HG03045 (cell line): ENCODE measurements around the gene ROS1.
"Not testable (repeated sequence)": the region's sequence is repeated elsewhere in the genome, so short reads cannot be mapped to it uniquely, and the experiment has no call there.

Source experiments
- ATAC-seq: cut with Tn5 transposase; IDR thresholded peaks from one replicate; pipeline ENCODE4 v1.9.1; 2021; ENCODE audit warnings: mild to moderate bottlenecking, moderate library complexity; ENCODE audit not compliant: unreplicated experiment

ROS1 gene

DNA sequence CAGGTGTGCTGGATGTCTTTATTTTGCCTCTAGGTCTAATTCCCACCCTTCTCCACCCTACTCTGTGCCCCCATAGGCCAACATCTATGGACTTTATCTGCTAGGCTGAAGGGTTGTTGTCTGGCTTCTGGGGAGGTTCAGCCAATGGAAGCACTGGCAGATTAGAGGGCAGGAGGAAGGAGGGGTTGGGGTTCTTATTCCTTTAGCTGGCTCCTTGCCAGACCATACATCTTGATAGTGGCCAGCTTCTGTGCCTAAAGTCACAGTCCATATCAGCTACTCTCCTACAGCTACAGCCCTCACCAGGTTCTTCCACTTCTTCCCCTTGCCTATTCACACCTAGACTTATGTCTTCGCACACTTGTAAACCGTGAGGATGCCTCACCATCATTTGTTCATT, 41.1 kb downstream of the ROS1 start:
- no peak for ATAC-seq

DNA sequence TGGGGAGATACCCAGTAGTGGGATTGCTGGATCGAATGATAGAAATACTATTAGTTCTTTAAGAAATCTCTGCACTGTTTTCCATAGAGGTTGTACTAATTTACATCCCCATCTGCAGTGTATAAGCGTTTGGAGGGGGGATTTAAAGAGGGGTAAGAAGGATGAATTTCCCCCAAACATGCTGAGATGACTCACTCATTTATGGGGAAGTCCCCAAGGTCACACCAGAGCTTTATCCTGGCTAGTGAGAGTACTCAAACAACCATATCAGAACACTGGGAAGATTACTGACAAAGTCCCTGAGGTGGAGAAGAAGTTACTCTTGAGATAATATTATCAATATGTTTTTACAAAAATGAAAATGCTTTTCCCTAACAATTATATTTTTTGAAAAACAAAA, 44.0 kb downstream of the ROS1 start:
- ATAC-seq: no peak

DNA sequence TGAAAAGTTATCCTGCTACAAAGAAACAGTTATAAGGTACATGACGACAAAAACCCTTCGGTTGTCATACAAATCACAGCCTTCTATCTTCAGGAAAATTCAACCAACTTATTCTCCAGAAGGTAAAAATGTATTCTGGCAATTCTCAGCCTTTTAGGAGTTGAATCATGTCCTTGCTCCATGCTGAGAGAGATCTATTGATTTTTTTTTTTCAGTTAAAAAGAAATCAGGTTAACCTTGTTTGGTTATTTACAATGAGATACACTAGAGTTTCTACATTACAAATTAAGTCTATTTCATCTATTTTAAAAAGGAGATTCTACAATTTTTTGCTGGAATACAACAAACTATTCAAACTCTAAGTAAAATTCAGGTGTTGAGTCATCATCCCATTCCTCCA, 45.4 kb downstream of the ROS1 start:
- no peak for ATAC-seq

DNA sequence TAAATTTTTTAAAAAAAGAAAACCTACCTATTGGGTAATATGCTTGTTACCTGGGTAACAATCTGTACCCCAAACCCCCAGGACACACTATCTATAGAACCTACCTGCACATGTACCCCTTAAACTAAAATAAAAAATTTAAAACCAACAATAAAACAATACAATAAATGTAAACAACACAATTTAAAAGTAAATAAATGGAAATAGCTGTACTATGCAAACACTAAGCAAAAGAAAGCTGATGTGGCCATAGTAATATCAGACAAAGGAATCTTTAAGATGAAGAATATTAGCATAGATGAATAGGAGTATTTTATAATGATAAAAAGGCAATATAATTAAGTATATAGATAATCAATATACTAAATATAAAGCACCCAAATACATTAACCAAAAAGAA, 50.3 kb downstream of the ROS1 start:
- no peak for ATAC-seq

DNA sequence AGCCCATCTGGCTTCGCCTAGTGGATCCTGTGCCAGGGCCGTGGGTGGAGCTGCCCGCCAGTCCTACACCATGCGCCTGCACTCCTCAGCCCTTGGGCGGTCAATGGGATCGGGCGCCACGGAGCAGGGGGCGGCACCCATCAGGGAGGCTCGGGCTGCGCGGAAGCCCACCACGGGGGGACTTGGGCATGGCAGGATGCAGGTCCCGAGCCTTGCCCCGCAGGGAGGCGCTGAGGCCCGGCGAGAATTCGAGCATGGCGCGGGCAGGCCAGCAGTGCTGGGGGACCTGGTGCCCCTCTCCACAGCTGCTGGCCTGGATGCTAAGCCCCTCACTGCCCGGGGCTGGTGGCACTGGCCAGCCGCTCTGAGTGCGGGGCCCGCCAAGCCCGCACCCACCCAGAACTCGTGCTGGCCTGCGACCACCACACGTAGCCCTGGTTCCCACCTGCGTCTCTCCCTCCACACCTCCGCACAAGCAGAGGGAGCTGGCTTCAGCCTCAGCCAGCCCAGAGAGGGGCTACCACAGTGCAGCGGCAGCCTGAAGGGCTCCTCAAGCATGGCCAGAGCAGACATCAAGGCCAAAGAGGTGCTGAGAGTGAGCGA, 52.4 kb downstream of the ROS1 start:
- ATAC-seq: no peak

DNA sequence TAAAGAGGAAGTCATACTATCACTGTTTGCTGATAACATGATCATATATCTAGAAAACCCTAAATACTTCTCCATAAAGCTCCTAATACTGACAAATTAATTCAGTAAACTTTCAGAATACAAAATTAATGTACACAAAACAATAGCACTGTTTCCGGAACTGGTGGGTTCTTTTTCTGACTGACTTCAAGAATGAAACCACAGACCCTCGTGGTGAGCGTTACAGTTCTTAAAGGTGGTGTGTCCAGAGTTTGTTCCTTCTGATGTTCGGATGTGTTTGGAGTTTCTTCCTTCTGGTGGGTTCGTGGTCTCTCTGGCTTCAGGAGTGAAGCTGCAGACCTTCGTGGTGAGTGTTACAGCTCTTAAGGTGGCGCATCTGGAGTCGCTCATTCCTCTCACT, 53.5 kb downstream of the ROS1 start:
- not testable (repeated sequence) for ATAC-seq

DNA sequence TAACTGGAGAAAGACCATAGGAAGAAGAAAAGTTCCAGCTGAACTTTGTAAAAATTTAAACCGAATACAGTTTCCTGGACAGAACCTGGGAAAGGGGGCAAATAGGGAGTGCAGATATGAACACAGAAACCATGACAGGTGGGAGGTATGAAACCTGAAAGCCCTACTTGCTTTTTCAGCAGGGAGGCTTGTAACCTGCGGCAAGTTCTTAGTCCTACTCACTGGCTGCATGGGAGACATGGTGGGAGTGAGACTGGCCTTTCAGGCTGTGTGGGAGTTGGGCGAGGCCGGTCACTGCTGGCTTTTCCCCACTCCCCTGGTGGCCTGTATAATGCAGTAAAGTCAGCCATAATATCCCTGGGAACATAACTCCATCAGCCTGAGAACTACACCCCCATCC, 54.2 kb downstream of the ROS1 start:
- ATAC-seq: no peak

DNA sequence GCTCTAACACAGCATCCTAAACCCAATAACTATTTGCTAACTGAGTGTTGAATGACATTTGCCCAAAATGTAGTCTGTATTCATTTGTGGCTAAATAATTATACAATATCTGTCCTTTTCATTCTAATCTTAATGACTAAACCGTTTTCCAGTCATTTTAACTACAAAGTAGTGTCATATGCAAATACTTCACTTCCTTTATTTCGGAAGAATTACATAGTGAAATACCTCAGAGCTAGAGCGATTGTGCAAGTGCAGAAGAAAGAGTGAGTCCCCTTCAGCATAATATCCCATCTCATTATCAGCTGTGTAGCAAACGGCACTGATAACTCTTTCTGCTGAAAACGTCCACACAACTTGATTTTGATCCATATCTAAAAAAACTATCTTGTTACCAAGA, 66.2 kb downstream of the ROS1 start:
- no peak for ATAC-seq

DNA sequence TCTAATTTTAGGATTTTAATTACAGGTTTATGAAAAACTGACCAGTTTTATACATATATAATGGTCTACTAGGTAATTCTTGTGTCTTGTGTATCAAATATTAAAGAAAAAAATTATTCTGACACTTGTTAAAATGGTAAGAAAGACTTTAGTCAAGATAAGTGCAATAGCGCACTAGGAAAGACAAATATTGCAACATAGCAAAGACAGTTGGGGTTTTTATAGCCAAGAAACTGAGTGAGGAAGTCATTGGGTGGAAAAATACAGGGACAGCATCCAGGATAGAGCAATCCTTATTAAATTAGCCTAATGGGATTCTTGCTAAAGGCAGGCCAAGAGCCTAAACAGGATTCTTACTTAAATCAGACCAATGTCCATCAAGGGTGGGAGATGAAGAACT, 71.1 kb downstream of the ROS1 start:
- no peak for ATAC-seq

DNA sequence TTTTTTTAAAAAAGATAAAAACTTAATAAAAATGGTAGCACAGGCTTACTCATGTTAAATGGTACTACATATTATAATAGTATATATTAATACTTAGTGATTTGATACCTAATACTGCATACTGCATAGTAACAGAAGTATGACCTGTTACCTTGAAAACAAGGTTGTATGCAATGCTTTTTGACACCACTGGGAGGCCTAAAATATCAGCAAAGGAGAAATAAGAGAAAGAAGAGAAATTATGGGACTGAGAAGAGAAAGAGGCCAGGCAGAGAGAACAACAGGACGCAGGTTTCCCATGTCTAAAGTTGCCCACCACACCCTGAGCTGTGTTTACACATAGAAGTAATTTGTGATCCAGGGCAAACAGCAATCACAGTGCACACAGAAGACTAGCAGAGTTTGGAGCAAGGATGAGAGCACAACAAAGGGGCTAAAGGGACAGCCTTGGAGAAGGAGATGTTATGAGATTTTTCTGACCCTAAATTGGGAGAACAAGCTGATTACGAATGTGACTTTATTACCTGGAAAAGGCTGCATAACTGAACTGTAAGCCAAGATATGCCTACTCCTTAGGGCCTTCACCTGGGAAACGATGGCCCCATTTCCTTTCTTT, 73.2 kb downstream of the ROS1 start:
- no peak for ATAC-seq

DNA sequence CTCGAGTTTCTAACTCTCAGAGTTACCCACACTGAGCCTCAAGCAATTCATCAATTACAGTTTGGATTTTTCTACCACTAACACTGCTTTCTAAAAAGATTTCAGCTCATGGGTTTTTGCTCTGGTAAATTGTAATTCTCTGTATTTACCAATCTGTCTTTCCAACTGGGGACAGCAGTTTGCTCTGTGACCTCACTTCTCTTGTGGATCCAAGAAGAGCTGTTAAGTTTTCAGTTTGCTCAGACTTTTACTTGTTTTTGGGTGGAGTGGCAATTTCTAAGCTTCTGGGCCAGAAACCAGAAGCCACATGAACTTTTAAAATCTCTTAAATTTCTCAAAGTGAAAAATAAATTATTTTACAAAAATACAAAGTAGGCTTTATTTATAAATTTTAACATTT, 74.2 kb downstream of the ROS1 start:
- ATAC-seq: no peak

DNA sequence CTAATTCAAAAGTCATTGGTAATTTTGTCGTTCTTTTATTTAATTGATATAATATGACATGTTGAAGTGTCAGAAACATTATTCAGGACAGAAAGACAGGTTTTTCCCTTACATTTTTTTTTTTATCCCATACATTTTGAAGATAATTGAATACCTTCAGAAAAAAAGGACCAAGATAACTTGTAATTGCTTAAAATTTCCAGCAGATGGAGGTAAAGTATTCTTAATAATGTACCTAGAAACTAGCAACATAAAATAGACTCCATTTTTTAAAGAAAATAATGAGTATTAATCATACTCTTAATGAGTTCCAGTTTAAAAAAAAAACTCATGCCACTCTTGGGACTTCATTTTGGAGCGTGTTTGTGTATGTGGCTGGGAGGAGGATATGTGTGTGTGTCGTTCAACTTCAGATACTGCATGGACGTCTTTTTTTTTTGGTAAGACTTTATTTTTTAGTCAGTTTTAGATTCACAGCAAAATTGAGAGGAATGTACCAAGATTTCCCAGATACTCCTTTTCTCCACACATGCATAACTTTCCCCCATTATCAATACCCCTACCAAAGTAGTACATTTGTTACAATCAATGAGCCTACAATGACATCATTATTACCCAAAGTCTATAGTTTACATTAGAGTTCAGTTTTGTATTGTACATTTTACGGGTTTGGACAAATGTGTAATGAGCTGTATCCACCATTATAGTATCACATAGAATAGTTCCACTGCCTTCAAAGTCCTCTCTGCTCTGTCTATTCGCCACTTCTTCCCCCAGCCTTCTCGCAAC, 79.4 kb downstream of the ROS1 start:
- ATAC-seq: no peak

DNA sequence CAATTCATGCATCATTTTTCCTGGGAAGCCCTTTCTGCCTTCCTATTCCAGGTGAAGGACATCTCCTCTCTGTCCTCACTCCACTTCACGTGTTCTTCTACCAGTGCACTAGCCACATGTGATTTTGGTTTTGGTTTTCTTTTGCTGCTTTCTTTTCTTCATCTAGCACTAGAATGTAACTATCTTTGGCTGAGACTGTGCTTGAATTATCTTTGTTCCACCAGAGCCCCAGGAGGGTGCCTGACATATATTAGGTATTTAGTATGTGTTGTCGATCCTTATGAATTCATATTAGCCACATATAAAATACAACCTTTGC, 80.5 kb downstream of the ROS1 start:
- no peak for ATAC-seq

DNA sequence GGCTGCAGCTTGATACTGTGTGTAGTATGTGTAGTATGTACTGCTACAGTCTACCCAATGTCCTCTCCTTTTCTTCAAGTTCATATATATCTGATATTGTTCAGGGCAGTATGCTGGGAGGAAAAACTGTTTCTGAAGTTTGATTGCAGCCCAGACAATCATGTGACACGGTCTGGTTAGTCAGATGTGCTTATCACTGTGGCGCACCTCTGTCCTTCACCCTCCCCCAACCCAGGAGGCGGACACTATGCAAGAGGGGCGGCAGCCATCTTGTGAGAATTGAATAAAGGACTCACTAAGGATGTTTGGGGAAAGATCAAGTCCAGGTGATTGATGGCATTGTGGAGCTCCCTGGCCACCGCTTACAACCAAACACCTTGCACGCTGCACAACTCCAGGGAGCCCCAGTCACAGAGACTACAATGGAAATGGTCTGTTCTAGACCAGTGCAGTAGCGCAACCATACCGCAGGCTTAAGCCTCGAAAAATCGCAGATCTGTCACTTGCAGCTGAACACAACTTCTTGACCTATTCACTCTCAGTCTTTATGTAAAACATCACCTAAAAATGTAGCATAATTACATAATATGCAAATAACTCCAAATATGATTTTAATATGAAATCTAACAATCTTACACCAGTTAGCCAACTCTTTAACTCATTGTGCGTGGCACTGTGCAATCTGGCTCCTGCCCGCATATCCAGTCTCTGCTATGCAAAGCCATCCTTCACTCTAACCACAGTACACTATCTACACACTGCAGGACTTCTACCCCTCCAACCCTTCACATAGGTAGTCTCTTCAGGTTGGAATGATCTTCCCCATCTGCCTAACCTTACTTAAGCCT, 81.1 kb downstream of the ROS1 start:
- no peak for ATAC-seq

DNA sequence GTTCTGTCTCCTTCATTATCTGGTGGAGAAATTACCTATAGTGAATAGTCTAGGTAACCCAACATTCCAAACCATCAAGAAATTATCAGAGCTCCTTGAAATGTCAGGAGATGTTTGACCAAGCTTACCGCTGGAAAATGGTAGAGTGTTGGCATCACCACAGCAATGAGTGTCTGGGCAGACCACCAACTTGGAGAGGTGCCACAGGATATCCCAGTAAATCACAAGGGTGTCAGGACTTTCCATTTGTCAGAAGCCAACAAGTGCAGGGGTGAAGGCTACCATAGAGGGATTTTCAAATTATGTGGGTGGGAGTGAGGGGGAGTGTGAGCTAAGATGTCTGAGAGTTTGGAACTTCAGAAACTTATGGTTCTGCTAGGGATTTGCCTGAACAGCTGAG, 87.2 kb downstream of the ROS1 start:
- no peak for ATAC-seq

DNA sequence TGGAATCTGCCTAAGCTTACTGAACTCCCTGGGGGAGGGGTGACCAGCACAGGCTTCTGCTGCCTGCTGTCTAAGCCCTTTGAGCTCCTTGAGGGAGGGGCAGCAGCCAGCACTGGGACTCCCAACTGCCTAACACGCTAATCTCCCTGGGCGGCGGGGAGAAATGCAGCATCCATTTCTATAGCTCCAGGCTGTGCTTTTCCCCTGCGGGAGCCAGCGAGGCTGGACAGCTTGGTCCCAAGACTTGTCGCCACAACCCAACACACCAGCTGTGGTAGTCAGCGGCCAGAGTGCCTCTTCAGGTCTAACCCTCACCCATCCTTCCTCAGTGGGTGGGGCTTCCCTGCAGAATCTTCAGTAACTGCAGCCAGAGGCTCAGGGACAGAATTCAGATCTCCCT, 95.8 kb downstream of the ROS1 start:
- ATAC-seq: no peak

DNA sequence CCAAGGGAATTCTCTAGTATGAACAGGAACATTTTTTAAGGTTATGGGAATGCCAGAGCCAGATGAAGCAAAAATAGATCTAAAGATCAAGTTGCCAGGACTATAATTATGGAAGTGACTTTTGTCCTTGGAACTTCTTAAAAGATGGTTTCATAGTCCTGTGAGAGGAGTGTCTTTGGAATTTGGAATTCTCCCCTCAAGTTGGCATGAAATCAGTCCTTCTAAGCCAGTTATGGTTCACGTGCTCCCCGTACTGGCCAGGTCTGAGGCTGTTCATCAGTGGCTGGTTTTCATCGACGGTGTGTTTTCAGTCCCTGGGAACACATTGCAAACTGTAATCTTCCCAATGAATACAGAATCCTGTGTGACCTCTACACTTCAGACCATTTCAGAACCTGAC, 97.2 kb downstream of the ROS1 start:
- ATAC-seq: no peak

DNA sequence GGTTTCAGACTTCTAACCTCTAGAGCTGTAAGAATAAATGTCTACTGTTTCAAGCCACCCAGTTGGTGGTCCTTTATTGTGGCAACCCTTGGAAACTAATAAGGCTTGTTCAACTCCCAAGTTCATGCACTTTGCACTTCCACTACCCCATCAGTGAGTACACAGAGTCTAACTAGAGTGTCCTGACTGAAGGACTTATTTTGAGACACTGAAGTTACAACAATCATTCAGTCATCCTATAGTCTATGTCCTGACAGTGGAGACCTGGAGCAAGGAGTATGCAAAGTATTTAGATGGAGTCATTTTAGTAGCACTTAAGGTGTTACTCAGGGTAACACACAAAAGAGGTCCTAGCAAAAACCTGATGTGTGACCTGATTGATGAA, 97.7 kb downstream of the ROS1 start:
- ATAC-seq: no peak

DNA sequence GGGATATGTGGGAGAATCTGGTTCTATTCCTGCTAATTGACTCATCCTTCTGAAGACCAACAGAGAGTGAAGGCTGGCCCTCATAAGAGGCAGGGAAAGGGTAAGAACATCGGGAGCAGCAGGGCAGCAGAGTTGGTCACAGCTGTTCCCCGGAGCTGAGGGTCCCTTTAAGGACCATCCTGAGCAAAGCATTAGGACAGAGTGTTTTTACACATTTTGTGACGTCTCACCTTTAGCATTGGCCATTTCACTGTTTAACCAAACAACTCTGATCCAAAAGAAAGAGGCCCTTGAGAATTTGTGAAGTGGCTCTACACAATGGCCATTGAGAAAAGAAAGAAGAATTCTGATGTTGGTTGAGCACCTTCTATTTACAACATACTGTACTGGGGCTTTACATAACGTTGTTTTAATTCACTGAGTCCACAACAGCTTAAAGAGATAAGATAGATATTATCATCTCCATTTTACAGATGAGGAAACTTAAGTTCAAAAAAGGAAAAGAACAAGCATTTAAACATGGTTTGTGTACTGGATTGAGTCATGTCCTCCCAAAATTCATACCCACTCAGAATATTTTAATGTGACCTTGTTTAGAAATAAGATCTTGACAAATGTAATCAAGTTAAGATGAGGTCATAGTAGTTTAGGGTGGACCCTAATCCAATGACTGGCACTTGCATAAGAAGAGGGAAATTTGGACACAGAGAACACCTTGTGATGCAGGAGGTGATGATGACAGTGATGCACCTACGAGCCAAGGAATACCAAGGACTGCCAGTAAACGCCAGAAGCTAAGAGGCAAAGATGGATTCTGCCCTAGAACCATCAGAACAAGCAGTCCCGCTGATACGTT, 98.4 kb downstream of the ROS1 start:
- no peak for ATAC-seq

DNA sequence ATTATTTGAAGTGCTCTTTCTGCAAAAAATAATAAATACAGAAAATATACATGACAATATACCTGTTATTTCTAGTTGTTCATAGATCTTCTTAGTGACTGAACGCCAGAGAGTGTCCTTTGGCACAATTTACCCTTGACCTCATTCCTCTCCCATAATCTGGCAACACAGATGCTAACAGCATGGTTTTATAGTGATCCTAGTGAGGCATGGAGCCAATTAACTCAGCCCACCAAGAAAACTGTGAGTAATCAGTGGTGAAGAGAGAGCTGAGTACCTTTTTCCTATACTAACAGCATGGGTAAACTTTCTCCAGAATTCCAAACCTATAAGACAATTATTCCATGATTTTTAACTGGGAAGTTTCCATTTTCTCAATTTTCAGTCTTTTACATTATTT, 99.3 kb downstream of the ROS1 start:
- ATAC-seq: no peak

DNA sequence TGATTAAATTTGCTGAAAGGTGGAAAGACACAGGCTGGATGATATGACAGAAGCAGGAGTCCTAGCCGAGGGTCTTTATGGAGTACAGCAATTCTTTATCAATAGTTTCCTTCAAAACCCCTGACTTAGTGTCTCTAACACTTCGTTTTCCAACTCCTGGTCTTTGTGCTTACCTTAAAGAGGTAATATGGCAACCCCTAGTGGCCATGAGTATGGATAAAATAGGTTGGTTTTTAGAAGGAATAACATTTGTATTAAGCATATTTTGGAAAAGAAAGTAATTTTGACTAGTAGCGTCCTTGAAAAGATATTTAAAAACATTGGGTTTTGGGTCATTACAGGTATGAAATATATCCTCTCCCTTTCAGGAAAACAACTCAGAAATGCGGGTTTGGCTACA, 108.5 kb downstream of the ROS1 start:
- no peak for ATAC-seq
